OCI-LY1 (cell line): ENCODE data around the gene GIPC3.

Source experiments
- EZH2 ChIP-seq: fragments of 200-600 bp; sonication (generic), shearing (Covaris generic); IDR thresholded peaks from 2 replicates; pipeline ENCODE4 v1.8.0; 2017; ENCODE audit warnings: borderline replicate concordance, mixed run types, mild to moderate bottlenecking, antibody characterized with exemption, low read length, moderate library complexity, mixed read lengths
- TF ChIP-seq, protein P1 (sequence below): fragments of 200-600 bp; sonication (generic), shearing (Covaris generic); IDR thresholded peaks from 2 replicates; pipeline ENCODE4 v1.5.1; 2017; ENCODE audit warnings: mild to moderate bottlenecking, antibody characterized with exemption, low read length, moderate library complexity, mixed read lengths

DNA sequence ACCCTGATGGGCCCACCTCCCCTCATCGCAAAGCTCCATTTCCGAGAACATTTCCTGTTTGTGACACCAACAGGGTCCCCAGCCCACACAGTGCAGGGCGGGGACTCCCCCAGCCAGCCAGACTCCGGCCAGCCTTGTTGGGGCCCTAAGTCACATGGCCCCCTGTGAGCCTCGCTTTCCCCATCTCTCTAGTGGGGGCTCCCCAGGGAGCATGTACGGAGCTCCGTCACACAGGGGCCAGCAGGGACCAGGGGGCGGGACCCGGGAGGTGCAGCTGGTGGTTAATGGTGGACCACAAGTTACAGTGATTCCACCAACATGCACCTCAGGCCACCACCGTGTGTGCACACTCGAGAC, 19.7 kb downstream of the GIPC3 start:
- TF ChIP-seq EZH2, result no peak
- TF ChIP-seq, protein P1, sequence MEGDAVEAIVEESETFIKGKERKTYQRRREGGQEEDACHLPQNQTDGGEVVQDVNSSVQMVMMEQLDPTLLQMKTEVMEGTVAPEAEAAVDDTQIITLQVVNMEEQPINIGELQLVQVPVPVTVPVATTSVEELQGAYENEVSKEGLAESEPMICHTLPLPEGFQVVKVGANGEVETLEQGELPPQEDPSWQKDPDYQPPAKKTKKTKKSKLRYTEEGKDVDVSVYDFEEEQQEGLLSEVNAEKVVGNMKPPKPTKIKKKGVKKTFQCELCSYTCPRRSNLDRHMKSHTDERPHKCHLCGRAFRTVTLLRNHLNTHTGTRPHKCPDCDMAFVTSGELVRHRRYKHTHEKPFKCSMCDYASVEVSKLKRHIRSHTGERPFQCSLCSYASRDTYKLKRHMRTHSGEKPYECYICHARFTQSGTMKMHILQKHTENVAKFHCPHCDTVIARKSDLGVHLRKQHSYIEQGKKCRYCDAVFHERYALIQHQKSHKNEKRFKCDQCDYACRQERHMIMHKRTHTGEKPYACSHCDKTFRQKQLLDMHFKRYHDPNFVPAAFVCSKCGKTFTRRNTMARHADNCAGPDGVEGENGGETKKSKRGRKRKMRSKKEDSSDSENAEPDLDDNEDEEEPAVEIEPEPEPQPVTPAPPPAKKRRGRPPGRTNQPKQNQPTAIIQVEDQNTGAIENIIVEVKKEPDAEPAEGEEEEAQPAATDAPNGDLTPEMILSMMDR, result no peak
